ENCODE measurements around the gene ERGIC1.

DNA sequence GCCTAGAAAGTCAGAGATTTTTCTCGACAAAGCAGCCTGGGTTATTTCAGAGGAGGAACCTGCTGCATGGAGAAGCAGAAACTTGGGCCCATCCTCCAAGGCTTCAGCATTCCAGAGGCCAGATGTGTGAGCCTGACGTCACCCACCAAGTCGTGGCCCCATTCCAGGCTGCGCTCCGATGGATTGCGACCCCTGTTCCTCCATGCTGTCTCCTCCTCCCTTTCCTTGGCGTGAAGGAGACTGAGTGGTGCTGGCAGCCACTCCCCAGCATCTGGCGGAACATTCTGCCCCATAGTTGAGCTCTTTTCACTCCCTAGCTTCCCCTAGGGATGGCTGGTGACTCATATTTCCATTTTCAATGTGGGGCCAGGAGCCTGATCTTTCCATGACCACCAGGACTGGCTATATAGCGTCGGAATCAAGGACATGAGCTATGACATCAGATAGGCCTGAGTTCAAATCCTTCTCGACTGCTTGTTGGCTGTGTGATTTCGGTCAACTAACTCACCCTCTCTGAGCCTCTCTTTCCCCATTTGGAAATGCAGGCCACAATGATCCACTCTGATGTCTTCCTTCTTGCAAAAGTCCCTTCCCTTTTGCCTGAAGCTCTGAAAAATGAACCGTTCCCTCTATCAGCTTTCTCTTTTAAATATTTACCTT, 38.6 kb upstream of the ERGIC1 start:
- peak in 1 of 6 experiments; percentile 5 for TF ChIP-seq CTCF (IDR thresholded peaks at IDR 0.05)
- no peak for TF ChIP-seq POLR2A (IDR thresholded peaks at IDR 0.05)

Data from adrenal gland (tissue), 5 donors.